Smooth muscle cell of the brain vasculature (primary cell): ENCODE results near the gene THUMPD3.

Experiments used
- DNase-seq: peaks from one replicate; pipeline ENCODE4 v3.0.0-alpha.2; 2012; ENCODE audit warnings: low read depth, low spot score

The THUMPD3 gene

DNA sequence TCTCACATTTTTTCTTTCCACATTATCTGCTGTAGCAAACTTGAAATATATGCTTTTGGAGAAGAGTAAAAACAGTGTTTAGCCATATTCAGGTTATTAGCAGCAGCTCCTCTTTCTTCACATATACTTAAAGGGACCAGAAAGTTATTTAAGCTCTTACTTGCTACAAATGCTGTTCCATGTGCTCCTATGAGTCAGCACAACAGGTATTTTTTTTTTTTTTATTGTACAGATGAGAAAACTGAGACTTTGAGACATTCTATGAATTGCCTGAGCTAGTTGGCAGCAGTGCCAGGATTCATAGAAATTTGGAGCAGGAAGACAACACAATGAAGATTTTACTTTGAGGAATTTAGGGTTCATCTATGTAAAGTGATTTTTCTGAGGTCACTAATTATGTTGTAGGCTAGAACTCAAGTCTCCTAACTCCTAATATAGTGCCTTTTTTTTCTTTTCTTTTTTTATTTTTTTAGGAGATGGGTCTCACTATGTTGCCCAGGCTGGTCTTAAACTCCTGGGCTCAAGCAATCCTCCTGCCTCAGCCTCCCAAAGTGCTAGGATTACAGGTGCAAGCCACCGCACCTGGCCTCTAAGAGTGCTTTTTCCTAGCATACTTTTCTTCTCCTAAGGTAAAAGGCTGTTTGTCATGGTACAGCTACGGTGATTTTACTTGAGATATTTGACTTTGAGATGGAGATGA is 58.1 kb downstream of the THUMPD3 start:
- DNase-seq: no peak

DNA sequence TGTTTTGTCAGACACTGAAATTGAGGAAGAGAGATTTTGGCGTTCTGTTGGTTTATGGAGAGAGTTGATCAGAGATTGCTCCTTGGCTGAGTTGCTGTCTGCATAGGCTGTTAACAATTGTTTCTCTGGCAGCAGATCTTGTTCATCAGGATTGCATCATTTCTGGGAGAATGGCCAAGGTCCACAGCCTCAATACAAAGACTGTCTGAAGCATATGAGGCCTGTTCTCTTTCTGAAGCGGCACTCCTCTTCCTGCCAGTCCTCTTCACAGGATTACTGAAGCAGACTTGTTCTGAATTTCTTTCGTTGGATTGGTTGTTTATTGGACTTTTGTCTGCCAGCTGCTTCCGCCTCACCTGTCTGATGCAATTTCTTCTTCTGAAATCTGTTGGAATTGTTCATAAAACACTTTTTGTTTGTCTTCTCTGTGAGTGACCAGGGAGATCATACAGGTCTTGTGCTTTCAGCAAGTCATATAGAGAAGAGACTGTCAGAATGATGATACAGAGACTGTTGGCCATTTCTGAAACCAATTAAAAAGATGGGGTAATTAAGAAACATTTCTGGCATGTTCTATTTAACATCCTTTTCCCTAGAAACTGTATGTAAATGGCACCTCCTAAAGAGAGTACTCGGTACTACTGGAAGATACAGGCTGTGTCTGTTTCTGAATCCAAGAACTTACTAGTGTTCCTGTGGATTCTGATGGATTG is 60.0 kb downstream of the THUMPD3 start:
- DNase-seq: peak; percentile 90

DNA sequence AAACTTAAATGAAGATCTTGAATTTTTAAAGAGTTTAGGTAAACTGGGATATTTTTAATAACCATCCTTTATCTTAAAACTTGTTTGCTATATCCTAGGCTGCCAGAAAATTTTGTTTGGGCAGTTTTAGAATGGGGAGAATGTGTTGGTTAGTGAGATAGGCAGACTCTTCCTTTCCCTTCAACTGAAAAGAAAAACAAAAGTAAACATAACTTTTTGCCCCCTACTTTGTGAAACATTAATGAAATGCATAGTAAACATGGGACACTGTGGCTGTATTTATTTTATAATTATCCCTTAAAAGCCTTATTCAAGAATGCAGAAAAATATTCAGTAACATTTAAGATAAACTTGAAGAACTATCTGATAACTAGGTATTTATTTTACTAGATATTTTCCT is 65.6 kb downstream of the THUMPD3 start:
- no peak for DNase-seq

DNA sequence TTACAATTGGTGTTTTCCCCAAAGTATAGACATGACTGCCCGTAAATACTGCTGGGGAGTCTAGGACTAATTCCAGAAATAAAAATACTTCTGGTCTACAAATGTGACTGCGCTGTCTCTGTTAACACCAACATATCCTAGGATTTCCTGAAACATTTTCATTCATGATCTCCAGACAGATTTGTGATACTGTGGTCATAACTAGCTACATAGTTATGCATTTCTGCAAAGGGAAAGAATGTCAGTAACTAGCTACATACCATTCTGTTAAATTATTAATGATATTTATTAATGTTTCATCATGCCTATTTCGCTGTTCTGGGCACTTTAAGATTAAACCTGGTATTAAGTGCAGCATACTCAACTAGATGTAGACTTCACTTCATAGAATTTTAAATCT is 67.9 kb downstream of the THUMPD3 start:
- no peak for DNase-seq

DNA sequence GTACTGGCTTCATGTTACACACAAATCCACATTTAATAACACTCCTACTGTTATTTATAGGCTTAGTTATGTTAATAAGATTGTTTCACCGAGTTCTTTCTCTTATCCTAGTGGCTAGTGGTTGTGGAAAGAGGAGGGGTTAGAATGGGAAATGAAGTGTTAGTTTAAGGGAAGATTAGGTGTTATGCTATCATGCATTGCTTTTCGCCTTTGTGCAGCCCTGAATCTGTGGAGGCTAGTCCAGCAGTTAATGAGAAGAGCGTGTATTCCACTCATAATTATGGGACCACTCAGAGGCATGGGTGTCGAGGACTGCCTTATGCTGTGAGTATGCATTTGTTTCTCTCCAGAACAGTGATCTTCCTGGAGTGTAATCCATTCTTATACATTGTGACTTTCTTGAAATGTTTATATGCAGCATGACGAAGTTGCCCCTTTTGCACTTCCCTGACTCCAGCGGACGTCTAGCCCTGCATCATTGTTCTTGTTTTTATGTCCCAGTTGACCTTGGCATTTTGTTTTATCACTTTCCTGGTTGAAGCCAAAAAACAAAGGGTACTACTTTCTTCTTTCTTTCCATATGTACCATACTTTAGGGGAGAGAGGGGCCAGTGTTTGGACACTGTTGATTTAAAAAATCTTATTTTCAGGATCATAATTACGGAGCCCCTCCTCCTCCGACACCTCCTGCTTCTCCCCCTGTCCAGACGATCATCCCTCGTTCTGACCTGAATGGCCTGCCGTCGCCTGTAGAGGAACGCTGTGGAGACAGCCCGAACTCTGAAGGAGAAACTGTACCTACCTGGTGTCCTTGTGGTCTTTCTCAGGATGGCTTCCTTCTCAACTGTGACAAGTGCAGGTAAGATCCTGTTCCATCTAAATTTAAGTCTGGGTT is 71.0 kb downstream of the THUMPD3 start:
- no peak for DNase-seq

DNA sequence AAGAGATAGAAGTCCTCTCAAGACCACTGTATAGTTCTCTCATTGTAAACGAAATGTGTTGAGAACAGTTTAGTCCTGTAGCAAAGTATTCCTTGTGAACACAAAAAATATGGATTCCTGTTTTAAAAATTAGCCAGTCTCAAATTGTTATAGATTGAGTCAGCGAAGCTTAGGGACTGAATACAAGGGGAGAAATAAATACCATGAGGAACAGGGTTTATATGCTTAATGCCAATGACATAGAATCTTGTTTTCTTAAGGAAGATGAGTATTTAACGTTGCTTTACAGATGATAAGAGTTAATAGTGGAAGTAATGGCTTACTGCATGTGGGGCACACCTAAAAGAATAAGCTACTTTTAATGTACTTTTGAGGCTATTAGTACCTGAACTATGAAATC is 72.5 kb downstream of the THUMPD3 start:
- DNase-seq: no peak
